WERI-Rb-1 (cell line): Measurements from ENCODE around the gene CTNNA3.

ENCODE experiments used
- DNase-seq: peaks from one replicate; pipeline ENCODE4 v3.0.0-alpha.2; 2020
- H3K27ac ChIP-seq: fragments of 250-450 bp; sonication (Bioruptor Pico); 2 replicates; pipeline ENCODE4 v1.5.1; 2020; ENCODE audit warnings: mild to moderate bottlenecking, moderate library complexity
- H3K27me3 ChIP-seq: fragments of 250-450 bp; sonication (Bioruptor Pico); 2 replicates; pipeline ENCODE4 v1.5.1; 2021; ENCODE audit warnings: mild to moderate bottlenecking, low read depth, moderate library complexity; ENCODE audit not compliant: insufficient read depth, severe bottlenecking
- H3K36me3 ChIP-seq: fragments of 250-450 bp; sonication (Bioruptor Pico); 2 replicates; pipeline ENCODE4 v1.5.1; 2020; ENCODE audit warnings: mild to moderate bottlenecking, moderate library complexity
- H3K4me3 ChIP-seq: 2 replicates; pipeline ENCODE4 v1.5.1; 2011; ENCODE audit warnings: low read depth, mild to moderate bottlenecking, control low read depth, low read length
- H3K9me3 ChIP-seq: fragments of 250-450 bp; sonication (Bioruptor Pico); 2 replicates; pipeline ENCODE4 v1.5.1; 2021; ENCODE audit warnings: mild to moderate bottlenecking, moderate library complexity; ENCODE audit not compliant: severe bottlenecking
- CTCF ChIP-seq: IDR thresholded peaks from 2 replicates; pipeline ENCODE4 v1.5.1; 2011; ENCODE audit warnings: low read depth, mild to moderate bottlenecking, control low read depth, inconsistent platforms, low read length

CTNNA3 gene

GRCh38 chr10:66698069-66698468 is 997.9 kb downstream of the CTNNA3 start:
- Histone ChIP-seq H3K36me3 (no peaks in the 10 kb centered on the region), H3K4me3 (no peak overlapping the region), H3K27ac (no peak overlapping the region), H3K27me3 (no peaks in the 10 kb centered on the region), H3K9me3 (no peaks in the 10 kb centered on the region)
- no peak for DNase-seq
- no peak for TF ChIP-seq CTCF

- Histone ChIP-seq H3K9me3 (no peaks in the 10 kb centered on the region), H3K27me3 (no peaks in the 10 kb centered on the region), H3K36me3 (no peaks in the 10 kb centered on the region), H3K27ac (no peak overlapping the region), H3K4me3 (no peak overlapping the region)
- no peak for DNase-seq
- no peak for TF ChIP-seq CTCF
Observed at GRCh38 chr10:66695046-66695445, 1000.9 kb downstream of the CTNNA3 start.

GRCh38 chr10:66684581-66684980 is 1011.4 kb downstream of the CTNNA3 start:
- DNase-seq: no peak
- TF ChIP-seq CTCF: no peak
- H3K9me3 ChIP-seq: no peaks in the 10 kb centered on the region
- H3K36me3 ChIP-seq: no peaks in the 10 kb centered on the region
- no peak overlapping the region for H3K27ac ChIP-seq
- H3K4me3 ChIP-seq: no peak overlapping the region
- H3K27me3 ChIP-seq: no peaks in the 10 kb centered on the region

- no peak overlapping the region for H3K4me3 ChIP-seq
- H3K9me3 ChIP-seq: no peaks in the 10 kb centered on the region
- no peaks in the 10 kb centered on the region for H3K36me3 ChIP-seq
- no peaks in the 10 kb centered on the region for H3K27me3 ChIP-seq
- no peak overlapping the region for H3K27ac ChIP-seq
- TF ChIP-seq CTCF: no peak
- DNase-seq: no peak
Observed at GRCh38 chr10:66680886-66681285, 1015.1 kb downstream of the CTNNA3 start.

GRCh38 chr10:66678521-66678920 is 1017.5 kb downstream of the CTNNA3 start:
- no peak for TF ChIP-seq CTCF
- H3K4me3 ChIP-seq: no peak overlapping the region
- no peak for DNase-seq
- no peaks in the 10 kb centered on the region for H3K27me3 ChIP-seq
- H3K36me3 ChIP-seq: no peaks in the 10 kb centered on the region
- no peaks in the 10 kb centered on the region for H3K9me3 ChIP-seq
- no peak overlapping the region for H3K27ac ChIP-seq

- H3K27me3 ChIP-seq: no peaks in the 10 kb centered on the region
- no peak overlapping the region for H3K27ac ChIP-seq
- H3K9me3 ChIP-seq: no peaks in the 10 kb centered on the region
- H3K36me3 ChIP-seq: no peaks in the 10 kb centered on the region
- no peak for DNase-seq
- TF ChIP-seq CTCF: no peak
- H3K4me3 ChIP-seq: no peak overlapping the region
Observed at GRCh38 chr10:66673071-66673470, 1022.9 kb downstream of the CTNNA3 start.
